ENCODE results near the gene INPP5A.

INPP5A gene

DNA sequence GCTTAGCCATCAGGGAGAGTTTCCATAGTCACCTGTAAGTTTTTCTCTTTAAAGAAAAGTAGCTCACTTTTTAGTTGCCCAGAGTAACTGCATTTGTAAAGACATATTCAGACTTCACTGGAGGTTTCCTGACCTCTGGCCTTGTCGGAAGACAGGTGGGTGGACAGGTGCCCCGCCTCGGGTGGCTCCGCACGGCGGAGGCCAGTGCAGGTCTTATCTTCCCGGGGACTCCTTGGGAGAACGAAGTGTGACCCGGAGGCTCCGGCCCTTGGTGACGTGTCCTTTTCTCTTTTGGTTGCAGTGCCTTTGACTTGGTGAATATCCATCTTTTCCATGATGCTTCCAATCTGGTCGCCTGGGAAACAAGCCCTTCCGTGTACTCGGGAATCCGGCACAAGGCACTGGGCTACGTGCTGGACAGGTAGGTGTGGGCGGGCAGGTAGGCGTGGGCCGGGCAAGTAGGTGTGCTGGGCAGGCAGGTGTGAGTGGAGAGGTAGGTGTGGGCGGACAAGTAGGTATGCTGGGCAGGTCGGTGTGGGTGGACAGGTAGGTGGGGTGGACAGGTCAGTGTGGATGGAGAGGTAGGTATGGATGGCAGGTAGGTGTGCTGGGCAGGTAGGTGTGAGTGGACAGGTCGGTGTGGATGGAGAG is 172.6 kb downstream of the INPP5A start:
- FAIRE-seq: no peak

- no peak for FAIRE-seq
Measured at GRCh38 chr10:132710746-132711612, 173.4 kb downstream of the INPP5A start.

GRCh38 chr10:132711613-132712121 is 174.1 kb downstream of the INPP5A start:
- FAIRE-seq: no peak

- FAIRE-seq: no peak
Measured at GRCh38 chr10:132712291-132712690, 174.7 kb downstream of the INPP5A start.

GRCh38 chr10:132712743-132713142 is 175.2 kb downstream of the INPP5A start:
- no peak for FAIRE-seq

DNA sequence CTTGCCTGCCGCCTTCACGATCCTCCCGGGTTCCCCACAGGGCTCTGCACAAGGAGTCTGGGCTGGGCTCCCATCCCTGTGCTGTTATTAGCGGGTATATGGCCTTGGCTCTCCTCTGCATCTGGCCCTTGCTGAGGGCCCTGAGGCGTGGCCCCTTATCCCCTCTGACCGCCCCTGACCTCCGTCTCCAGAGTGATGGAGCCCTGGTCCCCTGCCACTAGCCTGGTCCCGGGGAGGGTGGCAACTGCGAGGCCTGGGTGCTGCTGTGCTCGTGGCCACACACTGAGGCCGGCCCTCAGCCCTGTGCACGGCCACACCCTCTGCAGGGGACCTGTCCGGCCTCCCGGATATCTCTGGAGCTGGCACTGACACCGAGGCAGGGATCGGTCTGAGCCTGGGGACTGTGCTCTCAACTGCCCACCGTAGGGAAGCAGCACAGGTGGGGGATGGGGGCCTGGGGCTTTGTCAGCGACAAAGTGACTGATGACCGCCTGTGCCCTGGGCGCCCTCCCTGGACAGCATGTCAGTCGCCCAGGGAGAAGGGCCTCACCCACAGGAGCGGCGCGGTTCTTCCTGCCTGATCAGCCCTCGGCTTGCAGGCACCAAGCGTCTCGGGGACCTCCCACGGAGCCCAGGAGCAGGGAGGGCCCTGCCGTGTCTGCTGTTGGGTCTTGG is 176.0 kb downstream of the INPP5A start:
- no peak for FAIRE-seq

GRCh38 chr10:132714096-132714985 is 176.8 kb downstream of the INPP5A start:
- no peak for FAIRE-seq

GRCh38 chr10:132714986-132715775 is 177.6 kb downstream of the INPP5A start:
- no peak for FAIRE-seq

DNA sequence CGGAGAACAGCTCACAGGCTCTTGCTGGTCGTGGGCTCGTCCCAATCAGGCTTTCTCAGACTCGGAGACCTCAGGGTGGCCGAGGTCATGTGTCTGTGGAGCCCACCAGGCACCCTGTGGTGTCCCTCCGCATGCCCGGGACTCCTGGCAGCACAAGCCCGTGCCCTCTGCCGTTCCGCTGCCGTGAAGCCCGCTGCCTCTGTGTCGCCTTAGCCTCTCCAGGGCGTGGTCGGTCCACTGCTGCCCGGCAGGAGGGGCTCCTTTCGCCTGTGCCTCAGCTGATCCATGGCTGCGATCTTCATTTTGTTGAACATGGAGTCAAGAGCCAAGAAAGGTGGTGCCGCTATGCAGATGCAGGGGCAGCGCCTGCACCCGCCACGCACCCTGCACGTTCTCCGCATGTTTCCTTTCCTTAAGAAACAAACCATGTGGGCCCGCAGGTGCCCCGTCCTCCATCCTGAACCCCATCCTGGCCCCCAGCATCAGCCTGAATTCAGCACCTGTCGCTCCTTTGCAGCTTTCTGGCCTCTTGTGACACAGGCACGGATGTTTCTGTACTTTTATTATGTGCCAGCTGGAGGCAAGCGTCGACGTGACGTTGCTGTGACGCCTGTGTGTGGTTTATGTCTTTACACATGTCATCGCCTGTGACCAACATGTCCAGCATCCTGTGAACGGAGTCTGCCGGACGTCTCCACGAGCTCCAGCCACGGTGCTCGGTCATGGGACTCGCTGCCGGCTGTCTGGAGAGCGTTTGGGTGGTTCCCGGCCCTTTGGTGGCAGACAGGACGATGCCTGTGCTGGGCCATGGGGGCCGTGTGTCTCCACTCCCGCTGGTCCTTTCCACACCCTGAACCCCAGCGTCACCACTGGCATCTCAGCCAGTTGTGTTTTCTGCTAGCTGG is 178.4 kb downstream of the INPP5A start:
- no peak for FAIRE-seq

GRCh38 chr10:132716691-132717490 is 179.3 kb downstream of the INPP5A start:
- no peak for FAIRE-seq

DNA sequence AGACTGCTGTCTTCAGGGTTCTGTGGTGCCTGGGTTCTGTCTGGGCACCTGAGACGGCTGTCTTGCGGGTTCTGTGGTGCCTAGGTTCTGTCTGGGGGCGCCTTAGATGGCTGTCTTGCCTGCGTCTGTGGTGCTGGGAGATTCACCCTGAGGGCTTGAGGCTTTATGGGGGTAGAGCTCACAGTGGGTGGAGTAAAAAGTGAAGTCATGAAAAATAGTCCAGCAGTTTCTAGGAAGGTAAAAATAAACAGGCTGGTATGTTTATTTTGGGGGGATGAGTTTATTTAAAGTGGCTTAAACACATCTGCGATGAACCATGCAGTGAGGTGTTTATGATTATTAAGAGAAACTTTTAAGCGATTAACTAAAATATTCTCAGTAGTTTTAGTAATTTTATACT is 184.1 kb downstream of the INPP5A start:
- FAIRE-seq: no peak

DNA sequence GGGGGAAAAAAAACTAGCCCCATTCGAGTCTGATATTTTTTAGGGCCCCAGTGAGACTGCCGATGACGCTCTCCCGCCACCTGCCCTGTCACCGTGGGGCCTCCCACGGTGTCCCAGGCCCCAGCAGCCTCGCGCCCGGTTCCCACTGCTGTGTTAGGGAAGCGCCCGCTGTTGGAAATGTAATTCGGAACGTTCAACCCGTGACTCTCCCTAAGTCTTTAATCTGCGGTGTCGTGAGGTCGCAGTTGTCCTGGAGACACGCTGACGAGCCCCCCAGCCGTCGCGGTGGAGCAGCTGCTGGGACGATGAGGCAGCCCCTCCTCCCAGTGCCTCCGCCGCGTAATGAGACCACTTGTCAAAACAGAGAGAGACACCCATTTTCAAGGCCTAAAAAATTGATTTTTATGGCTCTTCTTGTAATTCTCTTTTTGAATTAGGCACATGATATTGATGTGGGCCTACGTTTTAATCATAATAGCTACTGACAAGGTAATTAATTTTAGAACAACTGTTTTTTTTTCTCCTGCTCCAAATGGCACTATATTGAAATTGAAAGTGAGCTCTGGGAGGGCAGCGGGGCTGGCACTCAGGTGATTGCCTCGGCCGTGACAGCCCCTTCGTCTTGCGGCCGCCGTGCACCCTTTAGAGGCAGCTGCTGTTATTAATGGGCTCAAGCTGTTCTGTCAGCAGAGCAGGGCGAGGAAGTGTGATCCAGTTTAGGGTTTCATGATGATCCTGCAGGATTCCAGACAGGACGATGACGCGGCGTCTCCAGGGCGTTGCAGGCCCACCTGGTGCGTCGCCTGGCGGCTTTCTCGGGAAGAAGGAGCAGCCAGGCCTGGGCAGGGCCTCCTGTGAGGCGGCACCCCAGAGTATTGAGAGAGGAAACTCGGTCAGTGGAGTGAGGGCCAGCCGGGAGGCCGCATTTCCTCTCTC is 185.1 kb downstream of the INPP5A start:
- FAIRE-seq: no peak

DNA sequence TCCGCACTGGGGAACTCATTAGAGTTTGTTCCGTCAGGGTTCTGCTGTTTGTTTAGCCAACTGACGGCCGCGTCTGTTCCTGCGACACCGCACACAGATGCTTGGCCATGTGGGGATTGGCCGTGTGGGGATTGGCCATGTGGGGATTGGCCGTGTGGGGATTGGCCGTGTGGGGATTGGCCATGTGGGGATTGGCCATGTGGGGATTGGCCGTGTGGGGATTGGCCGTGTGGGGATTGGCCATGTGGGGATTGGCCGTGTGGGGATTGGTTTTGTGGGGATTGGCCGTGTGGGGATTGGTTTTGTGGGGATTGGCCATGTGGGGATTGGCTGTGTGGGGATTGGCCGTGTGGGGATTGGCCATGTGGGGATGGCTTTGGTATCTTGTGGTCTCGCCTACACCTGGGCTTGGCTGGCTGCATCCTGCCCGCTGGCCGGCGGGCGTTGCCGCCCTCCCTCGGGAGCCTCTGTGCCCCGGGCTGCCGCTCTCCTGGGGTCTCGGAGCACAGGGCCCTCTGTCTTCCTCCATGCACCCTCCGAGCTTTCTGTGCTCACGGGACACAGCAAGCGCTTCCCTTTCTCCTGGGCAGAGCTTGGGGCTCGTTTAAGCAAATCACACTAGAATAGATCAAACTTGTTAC is 185.9 kb downstream of the INPP5A start:
- FAIRE-seq: no peak

DNA sequence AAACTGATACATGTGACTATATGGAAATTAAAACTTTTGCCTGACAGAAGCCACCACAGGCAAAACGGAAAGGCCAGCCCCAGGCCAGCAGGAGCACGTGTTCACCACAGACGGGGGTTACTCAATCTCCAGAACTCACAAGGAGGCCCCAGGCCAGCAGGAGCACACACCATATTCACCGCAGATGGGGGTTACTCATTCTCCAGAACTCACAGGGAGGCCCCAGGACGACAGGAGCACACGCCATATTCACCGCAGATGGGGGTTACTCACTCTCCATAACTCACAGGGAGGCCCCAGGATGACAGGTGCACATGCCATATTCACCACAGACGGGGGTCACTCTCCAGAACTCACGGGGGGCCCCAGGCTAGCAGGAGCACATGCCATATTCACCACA is 186.9 kb downstream of the INPP5A start:
- no peak for FAIRE-seq

DNA sequence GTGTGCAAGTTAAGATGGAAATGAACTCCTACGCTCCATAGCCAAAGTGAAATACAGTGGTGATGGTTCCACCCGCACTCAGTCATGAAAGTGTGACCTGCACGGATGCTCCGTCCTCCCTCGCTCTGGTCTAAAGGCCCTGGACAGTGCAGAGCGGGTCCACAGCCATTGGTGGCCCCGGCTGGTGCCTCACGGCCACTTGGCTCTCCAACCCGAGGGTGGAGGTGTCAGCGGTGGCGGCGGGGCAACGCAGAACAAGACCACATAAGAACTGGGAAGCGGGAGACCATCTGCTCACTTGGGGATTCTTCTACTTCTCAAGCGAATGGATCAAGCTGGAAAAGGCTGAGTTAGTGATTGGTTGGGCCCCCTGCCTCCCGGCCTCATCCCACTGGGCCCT is 187.6 kb downstream of the INPP5A start:
- FAIRE-seq: no peak

GRCh38 chr10:132726194-132726593 is 188.6 kb downstream of the INPP5A start:
- no peak for FAIRE-seq

DNA sequence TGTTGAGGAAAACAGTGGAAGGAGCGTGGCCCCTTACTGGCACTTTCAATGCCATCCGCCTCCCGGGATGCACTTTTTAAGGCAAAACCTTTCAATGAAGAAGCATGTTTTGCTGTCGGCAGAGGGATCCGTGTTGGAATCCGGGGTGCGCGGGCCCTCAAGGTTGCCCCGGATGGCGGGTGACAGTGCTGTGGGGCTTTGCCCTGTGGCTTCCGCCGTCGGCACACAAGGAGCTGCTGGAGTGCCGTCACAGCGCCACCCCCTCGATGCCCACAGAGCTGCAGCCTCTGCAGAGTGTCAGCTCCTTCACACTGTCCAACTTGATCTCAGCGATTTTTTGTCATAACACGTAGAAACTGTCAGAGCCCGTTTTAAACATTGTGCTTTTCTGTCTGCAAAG is 189.4 kb downstream of the INPP5A start:
- FAIRE-seq: no peak

- FAIRE-seq: no peak
Measured at GRCh38 chr10:132727411-132727810, 189.8 kb downstream of the INPP5A start.
